BLaER1 treated with 17β-estradiol and CSF1 and Interleukin-3, amounts not matched to agents 10 nM and 100 nM (cell line): ENCODE data around the gene FNDC3B.
"Not testable (repeated sequence)": the region's sequence is repeated elsewhere in the genome, so short reads cannot be mapped to it uniquely, and the experiment has no call there.

Experiments
- H3K27ac ChIP-seq, 11 experiments: shearing (Covaris generic); formaldehyde crosslinking; 2 replicates each; pipeline ENCODE4 v1.8.1; 2022
- H3K27me3 ChIP-seq, 11 experiments: shearing (Covaris generic); formaldehyde crosslinking; 2 replicates each; pipeline ENCODE4 v1.8.1; 2022
- H3K36me3 ChIP-seq, 11 experiments: shearing (Covaris generic); formaldehyde crosslinking; 2 replicates each; pipeline ENCODE4 v1.8.1; 2022
- H3K4me1 ChIP-seq, 10 experiments: shearing (Covaris generic); formaldehyde crosslinking; 2 replicates each; pipeline ENCODE4 v1.8.1; 2022
- H3K4me2 ChIP-seq, 11 experiments: shearing (Covaris generic); formaldehyde crosslinking; 2 replicates each; pipeline ENCODE4 v1.8.1; 2022
- H3K4me3 ChIP-seq, 10 experiments: shearing (Covaris generic); formaldehyde crosslinking; 2 replicates each; pipeline ENCODE4 v1.8.1; 2022
- H3K9ac ChIP-seq, 11 experiments: shearing (Covaris generic); formaldehyde crosslinking; 2 replicates each; pipeline ENCODE4 v1.8.1; 2022
- H3K9me3 ChIP-seq, 11 experiments: shearing (Covaris generic); formaldehyde crosslinking; replicated peaks in 1 of 11; 2 replicates each; pipeline ENCODE4 v1.8.1; 2022
- H4K20me1 ChIP-seq, 11 experiments: shearing (Covaris generic); formaldehyde crosslinking; 2 replicates each; pipeline ENCODE4 v1.8.1; 2022
- Cebpa-rat ChIP-seq, 11 experiments: shearing (Covaris generic); IDR thresholded peaks; 2 replicates each; pipeline ENCODE4 v1.8.1; 2022

FNDC3B gene

GRCh38 chr3:172039436-172040077 is at the start of gene FNDC3B:
Gene FNDC3B, plus strand, starts transcription at chr3:172039578. Its CDS starts 72,902 bp downstream, at chr3:172112480.
- TF ChIP-seq Cebpa-rat (IDR thresholded peaks at IDR 0.05) = no peak
- peaks cover 23 to 50% (median 34%) of the 10 kb centered on the region in 10 experiments for H3K4me1 ChIP-seq
- H3K27ac ChIP-seq = peak within 1 kb of the TSS; percentile 86 to 98 (median 92)
- peak within 1 kb of the TSS; percentile 89 to 100 (median 94) for H3K4me3 ChIP-seq
- peaks cover 8 to 44% (median 33%) of the 10 kb centered on the region in 11 experiments; a peak in 18 of 22 replicates for H4K20me1 ChIP-seq
- peaks cover 0 to 13% (median 4%) of the 10 kb centered on the region in 11 experiments; a peak in 9 of 22 replicates for H3K36me3 ChIP-seq
- H3K27me3 ChIP-seq = no peaks in the 10 kb centered on the region
- peak within 1 kb of the TSS; percentile 90 to 99 (median 94) for H3K9ac ChIP-seq
- peak within 1 kb of the TSS; percentile 81 to 94 (median 89) for H3K4me2 ChIP-seq
- H3K9me3 ChIP-seq = peaks cover 0 to 6% (median 5%) of the 10 kb centered on the region in 11 experiments; a peak in 10 of 22 replicates

- not testable (repeated sequence) for H4K20me1 ChIP-seq, H3K4me3 ChIP-seq, H3K4me2 ChIP-seq, H3K27me3 ChIP-seq, H3K27ac ChIP-seq, H3K36me3 ChIP-seq, H3K9ac ChIP-seq
- Histone ChIP-seq H3K9me3 (peaks cover 0 to 14% (median 11%) of the 10 kb centered on the region in 11 experiments; a peak in 10 of 22 replicates), H3K4me1 (peaks cover 0 to 25% (median 20%) of the 10 kb centered on the region in 10 experiments; a peak in 13 of 20 replicates)
Observed at GRCh38 chr3:171990239-171990638, 49.1 kb upstream of the FNDC3B start.

- Histone ChIP-seq H3K9me3 (peaks cover 2 to 20% (median 14%) of the 10 kb centered on the region in 11 experiments), H3K4me2 (no peak overlapping the region), H3K9ac (no peak overlapping the region), H3K27me3 (no peaks in the 10 kb centered on the region), H3K4me3 (no peak overlapping the region), H3K36me3 (no peaks in the 10 kb centered on the region), H3K4me1 (peaks cover 0 to 16% (median 10%) of the 10 kb centered on the region in 10 experiments; a peak in 12 of 20 replicates), H4K20me1 (no peaks in the 10 kb centered on the region), H3K27ac (no peak overlapping the region)
- no peak for TF ChIP-seq Cebpa-rat (IDR thresholded peaks at IDR 0.05)
Observed at GRCh38 chr3:171991166-171991565, 48.2 kb upstream of the FNDC3B start.

GRCh38 chr3:171994646-171995428 is 44.5 kb upstream of the FNDC3B start:
- H3K9ac ChIP-seq = no peak overlapping the region
- no peaks in the 10 kb centered on the region for H3K4me1 ChIP-seq
- H3K27me3 ChIP-seq = no peaks in the 10 kb centered on the region
- TF ChIP-seq Cebpa-rat (IDR thresholded peaks at IDR 0.05) = no peak
- H3K9me3 ChIP-seq = peaks cover 16 to 51% (median 34%) of the 10 kb centered on the region in 11 experiments
- H3K4me3 ChIP-seq = no peak overlapping the region
- H3K27ac ChIP-seq = no peak overlapping the region
- no peak overlapping the region for H3K4me2 ChIP-seq
- no peaks in the 10 kb centered on the region for H4K20me1 ChIP-seq
- no peaks in the 10 kb centered on the region for H3K36me3 ChIP-seq

- Histone ChIP-seq H4K20me1 (no peaks in the 10 kb centered on the region), H3K4me2 (no peak overlapping the region), H3K27me3 (no peaks in the 10 kb centered on the region), H3K9ac (no peak overlapping the region), H3K27ac (no peak overlapping the region), H3K9me3 (peaks cover 16 to 45% (median 29%) of the 10 kb centered on the region in 11 experiments), H3K36me3 (no peaks in the 10 kb centered on the region), H3K4me1 (peaks cover 0 to under 1% (median 0%) of the 10 kb centered on the region in 10 experiments; a peak in 1 of 20 replicates), H3K4me3 (no peak overlapping the region)
- no peak for TF ChIP-seq Cebpa-rat (IDR thresholded peaks at IDR 0.05)
Observed at GRCh38 chr3:171995486-171995885, 43.9 kb upstream of the FNDC3B start.

- Histone ChIP-seq H3K27ac (no peak overlapping the region), H3K4me2 (no peak overlapping the region), H4K20me1 (no peaks in the 10 kb centered on the region), H3K9ac (no peak overlapping the region), H3K4me1 (peaks cover 0 to 2% (median 0%) of the 10 kb centered on the region in 10 experiments; a peak in 1 of 20 replicates), H3K9me3 (peaks cover 16 to 39% (median 25%) of the 10 kb centered on the region in 11 experiments), H3K36me3 (no peaks in the 10 kb centered on the region), H3K4me3 (no peak overlapping the region), H3K27me3 (no peaks in the 10 kb centered on the region)
- no peak for TF ChIP-seq Cebpa-rat (IDR thresholded peaks at IDR 0.05)
Observed at GRCh38 chr3:171996178-171996817, 43.1 kb upstream of the FNDC3B start.

GRCh38 chr3:171998731-171999130 is 40.6 kb upstream of the FNDC3B start:
- not testable (repeated sequence) for H3K4me2 ChIP-seq, H4K20me1 ChIP-seq, H3K27me3 ChIP-seq, H3K4me3 ChIP-seq, H3K4me1 ChIP-seq, H3K36me3 ChIP-seq, H3K27ac ChIP-seq, H3K9ac ChIP-seq
- H3K9me3 ChIP-seq = peaks cover 16 to 39% (median 25%) of the 10 kb centered on the region in 11 experiments

- H3K27me3 ChIP-seq, H3K4me2 ChIP-seq, H3K4me1 ChIP-seq, H4K20me1 ChIP-seq, H3K36me3 ChIP-seq, H3K4me3 ChIP-seq, H3K27ac ChIP-seq, H3K9ac ChIP-seq: not testable (repeated sequence)
- H3K9me3 ChIP-seq = peaks cover 8 to 27% (median 18%) of the 10 kb centered on the region in 11 experiments; a peak in 21 of 22 replicates
Observed at GRCh38 chr3:172001616-172002015, 37.8 kb upstream of the FNDC3B start.

- Histone ChIP-seq H3K27ac (no peak overlapping the region), H3K36me3 (no peaks in the 10 kb centered on the region), H4K20me1 (no peaks in the 10 kb centered on the region), H3K4me1 (peaks cover 0 to 2% (median 0%) of the 10 kb centered on the region in 10 experiments; a peak in 1 of 20 replicates), H3K4me3 (no peak overlapping the region), H3K4me2 (no peak overlapping the region), H3K27me3 (no peaks in the 10 kb centered on the region), H3K9me3 (peaks cover 0 to 18% (median 10%) of the 10 kb centered on the region in 11 experiments; a peak in 12 of 22 replicates), H3K9ac (no peak overlapping the region)
- TF ChIP-seq Cebpa-rat (IDR thresholded peaks at IDR 0.05) = no peak
Observed at GRCh38 chr3:172002512-172003078, 36.8 kb upstream of the FNDC3B start.
